ENCODE measurements around the gene DR1.

GRCh38 chr1:93354749-93355148 is 9.0 kb downstream of the DR1 start:
- TF ChIP-seq, protein P1, sequence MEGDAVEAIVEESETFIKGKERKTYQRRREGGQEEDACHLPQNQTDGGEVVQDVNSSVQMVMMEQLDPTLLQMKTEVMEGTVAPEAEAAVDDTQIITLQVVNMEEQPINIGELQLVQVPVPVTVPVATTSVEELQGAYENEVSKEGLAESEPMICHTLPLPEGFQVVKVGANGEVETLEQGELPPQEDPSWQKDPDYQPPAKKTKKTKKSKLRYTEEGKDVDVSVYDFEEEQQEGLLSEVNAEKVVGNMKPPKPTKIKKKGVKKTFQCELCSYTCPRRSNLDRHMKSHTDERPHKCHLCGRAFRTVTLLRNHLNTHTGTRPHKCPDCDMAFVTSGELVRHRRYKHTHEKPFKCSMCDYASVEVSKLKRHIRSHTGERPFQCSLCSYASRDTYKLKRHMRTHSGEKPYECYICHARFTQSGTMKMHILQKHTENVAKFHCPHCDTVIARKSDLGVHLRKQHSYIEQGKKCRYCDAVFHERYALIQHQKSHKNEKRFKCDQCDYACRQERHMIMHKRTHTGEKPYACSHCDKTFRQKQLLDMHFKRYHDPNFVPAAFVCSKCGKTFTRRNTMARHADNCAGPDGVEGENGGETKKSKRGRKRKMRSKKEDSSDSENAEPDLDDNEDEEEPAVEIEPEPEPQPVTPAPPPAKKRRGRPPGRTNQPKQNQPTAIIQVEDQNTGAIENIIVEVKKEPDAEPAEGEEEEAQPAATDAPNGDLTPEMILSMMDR (IDR thresholded peaks at IDR 0.05) = no peak
- no peak for TF ChIP-seq POLR2A (IDR thresholded peaks at IDR 0.05)

Data from esophagus squamous epithelium (tissue), 4 donors.